ENCODE measurements around the gene LINC01488.
A peak's percentile ranks its signal among the peaks of the same experiment; 100 is the strongest.

The LINC01488 gene

DNA sequence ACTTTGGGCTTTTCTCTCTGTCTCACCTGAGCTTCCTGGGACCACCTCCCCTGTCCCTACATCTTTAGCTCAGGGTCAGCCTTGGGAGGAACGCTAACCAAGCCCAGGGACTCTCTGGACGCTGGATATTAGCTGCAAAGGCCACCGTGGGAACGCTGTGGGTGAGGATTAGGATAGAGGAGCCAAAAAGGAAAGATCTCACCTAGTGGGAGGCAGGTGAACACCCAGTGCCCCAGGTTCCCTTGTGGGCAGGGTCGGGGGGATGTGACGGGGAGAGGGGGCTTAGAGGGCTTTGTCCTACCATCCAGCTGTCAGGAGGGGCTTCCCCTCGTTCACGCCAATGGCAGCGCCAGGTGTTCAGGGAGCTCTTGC lies 50.2 kb downstream of the LINC01488 start:
- no peak for DNase-seq

DNA sequence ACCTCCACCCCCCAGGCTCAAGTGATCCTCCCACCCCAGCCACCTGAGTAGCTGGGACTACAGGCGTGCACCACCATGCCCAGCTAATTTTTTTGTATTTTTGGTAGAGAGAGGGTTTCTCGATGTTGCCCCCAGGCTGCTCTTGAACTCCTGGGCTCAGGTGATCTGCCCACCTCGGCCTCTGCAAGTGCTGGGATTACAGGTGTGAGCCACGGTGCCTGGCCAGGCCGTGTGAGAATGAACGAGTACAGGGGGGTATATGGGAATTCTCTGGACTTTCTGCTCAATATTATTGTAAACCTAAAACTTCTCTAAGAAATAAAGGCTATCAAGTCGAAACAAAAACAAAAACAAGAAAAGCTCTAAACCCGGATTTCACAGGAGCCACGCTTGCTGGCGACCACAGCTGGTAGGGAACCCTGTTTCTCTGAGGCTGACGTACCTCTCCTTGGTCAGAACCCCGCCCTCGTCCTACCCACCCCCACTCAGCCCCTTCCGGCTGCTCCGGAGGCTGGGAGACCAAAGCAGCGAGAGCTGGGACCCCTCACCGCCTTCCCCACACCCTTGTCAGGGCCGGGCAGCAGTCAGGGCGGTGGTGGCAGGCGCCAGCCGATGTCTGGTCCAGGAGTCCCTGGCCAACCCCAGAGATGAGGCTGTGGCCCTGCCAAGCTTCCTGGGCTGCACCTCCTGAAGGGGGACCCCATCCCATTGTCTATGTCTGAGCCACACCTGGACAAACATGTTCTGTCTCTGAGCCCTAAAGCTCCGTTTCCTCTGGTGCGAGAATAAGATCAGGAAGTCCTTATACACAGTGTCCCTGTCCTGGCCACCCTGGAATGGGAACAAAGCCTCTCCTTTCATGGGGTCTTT lies 52.1 kb downstream of the LINC01488 start:
- DNase-seq: no peak

DNA sequence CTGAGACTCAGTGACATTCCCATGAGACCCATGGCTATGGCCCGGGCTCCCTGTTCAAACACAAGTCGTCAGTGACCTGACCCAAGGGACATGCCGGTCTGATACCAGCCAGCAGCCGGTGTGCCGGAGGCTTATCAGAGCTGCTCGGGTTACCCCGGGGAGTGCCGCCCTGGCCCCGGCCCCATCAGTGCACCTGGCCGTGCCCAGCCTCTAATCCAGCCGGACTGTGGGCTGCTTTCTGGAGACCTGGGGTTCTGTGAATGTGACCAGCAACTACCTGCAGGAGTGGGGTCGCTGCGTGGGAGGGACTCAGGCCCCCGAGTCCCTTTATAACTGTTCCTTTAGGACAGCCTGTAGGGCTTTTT lies 52.7 kb downstream of the LINC01488 start:
- DNase-seq: no peak

DNA sequence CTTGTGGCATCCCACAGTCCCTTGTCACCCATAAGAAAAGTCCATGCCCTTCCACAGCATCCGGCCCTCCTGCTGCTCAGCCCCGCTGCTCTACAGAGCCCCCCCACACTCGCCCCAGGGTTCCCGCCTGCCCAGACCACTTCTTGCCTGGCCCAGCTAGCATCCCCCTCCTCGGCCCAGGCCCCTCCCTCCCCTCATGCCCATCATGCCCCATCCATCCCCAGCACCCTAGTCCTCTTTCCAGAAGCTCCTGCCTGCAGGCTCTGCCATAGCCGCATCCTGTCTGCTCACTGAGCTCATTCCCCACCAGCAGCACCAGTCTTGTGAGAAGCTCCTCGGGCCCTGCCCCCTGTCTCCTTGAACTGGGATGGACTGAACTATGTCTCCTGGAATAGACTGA lies 54.4 kb downstream of the LINC01488 start:
- no peak for DNase-seq

- no peak for DNase-seq
These were observed 54.9 kb downstream of the LINC01488 start for GRCh38 chr11:69536406-69536805.

DNA sequence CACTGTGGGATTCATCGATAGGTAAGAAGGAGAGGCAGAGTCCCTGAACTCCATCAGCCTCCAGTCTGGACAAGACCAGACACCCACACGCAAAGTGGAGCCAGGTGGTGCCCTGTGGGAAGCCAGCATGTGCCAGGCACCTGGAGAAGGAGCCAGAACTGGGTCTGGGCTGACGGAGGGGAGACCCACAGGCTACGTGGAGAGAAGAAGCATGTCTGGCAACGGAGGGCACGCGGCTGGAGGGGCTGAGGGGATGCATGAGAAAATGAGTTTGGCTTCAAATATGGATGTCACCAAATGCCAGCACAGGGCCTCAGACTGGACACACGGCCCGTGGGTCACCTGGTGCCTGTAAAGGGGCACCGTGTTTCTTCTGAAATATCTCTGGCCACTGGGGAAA lies 55.7 kb downstream of the LINC01488 start:
- DNase-seq: no peak

- no peak for DNase-seq
These were observed 56.6 kb downstream of the LINC01488 start for GRCh38 chr11:69537855-69538640.

DNA sequence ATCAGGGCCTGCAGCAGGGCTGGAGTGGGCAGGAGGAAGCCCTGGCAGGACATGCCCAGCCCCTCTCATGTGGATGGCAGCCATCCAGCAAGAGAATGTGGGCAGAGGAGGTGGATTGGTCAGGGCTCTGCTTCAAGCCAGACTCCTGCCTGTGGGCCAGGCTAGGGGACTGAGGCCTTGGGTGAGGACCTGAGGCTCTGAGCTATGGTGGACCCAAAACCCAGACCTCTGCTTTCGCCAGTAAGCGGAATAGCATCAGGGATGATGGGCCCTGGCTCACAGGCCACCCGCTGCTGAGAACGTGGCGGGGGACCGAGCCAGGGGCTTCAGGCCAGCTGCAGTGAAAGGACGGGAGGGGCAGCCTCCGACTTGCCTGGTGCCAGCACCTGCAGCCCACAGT lies 57.4 kb downstream of the LINC01488 start:
- DNase-seq: no peak

DNA sequence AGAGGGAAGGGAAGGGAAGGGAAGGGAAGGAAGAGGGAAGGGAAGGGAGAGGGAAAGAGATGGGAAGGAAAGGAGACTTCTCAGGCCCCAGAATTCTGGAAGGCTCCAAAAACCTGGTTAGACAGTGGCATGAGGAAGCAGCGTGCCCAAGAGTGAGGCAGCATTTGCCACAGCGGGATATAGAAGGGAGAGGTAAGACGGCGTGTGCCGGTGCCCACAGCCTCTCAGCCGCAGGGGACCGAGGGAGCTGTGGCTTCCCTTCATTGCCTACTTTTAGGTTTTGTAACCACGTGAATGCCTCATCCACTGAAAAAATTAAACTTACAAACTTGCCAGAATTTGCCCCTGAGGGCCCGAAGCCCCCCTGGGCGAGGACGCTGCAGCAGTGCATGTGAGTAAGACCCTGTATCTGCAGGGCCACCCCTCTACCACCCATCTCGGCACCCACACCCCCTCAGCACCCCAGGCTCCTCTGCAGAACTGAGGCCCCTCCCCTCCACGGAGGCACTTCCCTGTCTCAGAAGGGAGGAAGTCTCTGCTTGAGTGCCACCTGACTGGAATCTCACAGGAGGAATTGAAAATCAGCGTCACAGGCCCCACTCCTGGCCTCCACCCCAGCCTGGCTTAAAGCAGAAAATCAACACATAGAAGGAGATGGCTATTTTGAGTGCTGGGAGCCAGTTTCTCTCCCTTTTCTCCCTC lies 58.1 kb downstream of the LINC01488 start:
- no peak for DNase-seq

DNA sequence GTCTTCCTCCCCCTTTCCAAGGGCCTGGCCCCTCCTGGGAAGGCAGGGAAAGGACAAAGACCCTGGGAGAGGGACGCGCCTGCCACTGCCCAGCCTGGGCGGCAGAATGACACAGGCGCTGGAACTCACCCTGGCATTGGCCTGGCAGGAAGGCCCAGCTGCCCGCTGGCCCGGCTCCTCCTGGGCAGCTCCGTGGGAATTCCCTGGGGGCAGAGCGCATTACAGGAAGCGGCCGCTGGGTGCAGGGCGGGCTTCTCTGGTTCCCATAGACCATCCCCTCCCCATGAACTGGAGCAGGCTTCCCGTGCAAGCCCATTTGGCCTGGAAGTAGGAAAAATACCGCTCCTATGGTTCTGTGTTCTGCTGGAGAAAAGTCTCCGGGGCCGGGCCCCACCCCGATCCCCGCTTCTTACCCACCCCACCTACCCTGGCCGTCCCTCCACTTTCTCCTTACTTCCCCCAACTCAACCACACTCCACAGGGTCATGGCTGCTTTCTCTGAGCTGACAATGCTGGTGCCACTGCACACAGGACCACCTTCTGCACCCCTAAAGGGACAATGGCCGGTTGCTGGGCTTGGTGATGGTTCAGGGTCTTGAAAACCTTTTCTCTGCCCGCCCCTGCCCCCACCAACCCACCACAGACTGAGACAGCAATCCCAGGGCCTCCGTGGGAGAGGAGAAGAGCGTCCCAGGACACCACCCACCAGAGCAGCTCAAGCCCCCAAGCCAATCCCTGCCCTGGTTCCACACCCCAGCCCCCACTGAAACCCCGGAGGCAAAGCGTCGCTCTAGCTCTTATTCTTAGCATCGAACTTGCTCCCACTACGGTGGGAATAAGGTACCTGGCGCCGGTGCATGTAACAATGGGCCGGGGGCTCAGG lies 58.9 kb downstream of the LINC01488 start:
- DNase-seq: no peak

GRCh38 chr11:69541001-69541285 lies 59.5 kb downstream of the LINC01488 start:
- no peak for DNase-seq

GRCh38 chr11:69541501-69542313 lies 60.2 kb downstream of the LINC01488 start:
- peak; percentile 22 for DNase-seq

GRCh38 chr11:69542314-69543168 lies 61.1 kb downstream of the LINC01488 start:
- DNase-seq: no peak
